Endothelial cell of umbilical vein (primary cell): ENCODE data around the gene GRID2. TPM values are rescaled to one million over a fixed set of nuclear protein-coding genes. Genes with fewer than 3 reads are reported as not detected.

Experiments used
- BruUV-seq: library from RNA; stranded (reverse); fragments of 400-500 nt; replicated peaks from 2 replicates; lab custom pipeline; 2021; lab: Mats Ljungman, UMichigan
- CTCF ChIA-PET: fragments of 300-600, 350-600 bp; sonication (Branson Sonifier 250); formaldehyde crosslinking; loops from one replicate; lab custom pipeline; 2021; ENCODE audit warnings: antibody characterized with exemption, inconsistent platforms; lab: Charles Lee
- POLR2A ChIA-PET: fragments of 300-600, 350-600 bp; sonication (Branson Sonifier 250); formaldehyde crosslinking; loops from one replicate; lab custom pipeline; 2021; ENCODE audit warnings: antibody characterized with exemption, inconsistent platforms; lab: Charles Lee
- DNase-seq: peaks from one replicate; pipeline ENCODE4 v3.0.0-alpha.2; 2011; ENCODE audit warnings: low read depth, low spot score
- FAIRE-seq: peaks from 2 replicates; lab custom pipeline; 2011; peaks lifted over from hg19 to GRCh38; lab: Jason Lieb, UNC
- H2AFZ ChIP-seq: 2 replicates; pipeline ENCODE4 v1.6.0; 2012; ENCODE audit warnings: low read depth, low read length, control low read depth, inconsistent platforms
- H3K27ac ChIP-seq: 2 replicates; pipeline ENCODE4 v1.5.1; 2011; ENCODE audit warnings: low read depth, mild to moderate bottlenecking, control low read depth, low read length, moderate library complexity; ENCODE audit not compliant: insufficient read depth
- H3K27me3 ChIP-seq, 2 experiments: 2 replicates each; pipeline versions ENCODE4 v1.6.0 to v1.6.1; 2011; ENCODE audit warnings: low read length in 2 of 2, mixed read lengths in 1 of 2; ENCODE audit not compliant: control insufficient read depth in 2 of 2, insufficient read depth in 2 of 2
- H3K36me3 ChIP-seq, 2 experiments: 2 replicates in 1 of 2; 3 replicates in 1 of 2; pipeline ENCODE4 v1.5.1; 2011; ENCODE audit warnings: low read length in 2 of 2, mild to moderate bottlenecking in 1 of 2, moderate library complexity in 1 of 2; ENCODE audit not compliant: control insufficient read depth in 2 of 2, insufficient read depth in 2 of 2; ENCODE audit errors: extremely low read depth in 1 of 2
- H3K4me1 ChIP-seq: 3 replicates; pipeline ENCODE4 v1.5.1; 2011; ENCODE audit warnings: mild to moderate bottlenecking, low read length; ENCODE audit not compliant: control insufficient read depth, insufficient read depth; ENCODE audit errors: extremely low read depth
- H3K4me2 ChIP-seq: 2 replicates; pipeline ENCODE4 v1.6.1; 2011; ENCODE audit warnings: low read length, control low read depth, mixed read lengths; ENCODE audit not compliant: insufficient read depth
- H3K4me3 ChIP-seq, 3 experiments: fragments of 200-600 bp in 1 of 3; sonication (generic), shearing (Covaris generic) in 1 of 3; replicated peaks in 1 of 3; 2 replicates each; pipeline ENCODE4 v1.5.1; 2011 to 2016; ENCODE audit warnings: control low read depth in 3 of 3, low read length in 3 of 3, mild to moderate bottlenecking in 2 of 3, inconsistent platforms in 1 of 3, low read depth in 1 of 3, moderate library complexity in 1 of 3; ENCODE audit not compliant: insufficient read depth in 1 of 3
- H3K79me2 ChIP-seq: 2 replicates; pipeline ENCODE4 v1.6.0; 2012; ENCODE audit warnings: low read length, inconsistent platforms; ENCODE audit not compliant: control insufficient read depth, insufficient read depth
- H3K9ac ChIP-seq: replicated peaks from 2 replicates; pipeline ENCODE3; 2011; ENCODE audit warnings: low read length, control low read depth; ENCODE audit not compliant: insufficient read depth; ENCODE audit errors: extremely low read depth
- H3K9me1 ChIP-seq: replicated peaks from 3 replicates; pipeline ENCODE4 v1.6.0; 2011; ENCODE audit warnings: mild to moderate bottlenecking, low read length; ENCODE audit not compliant: control insufficient read depth, insufficient read depth; ENCODE audit errors: extremely low read depth
- H3K9me3 ChIP-seq: replicated peaks from 2 replicates; pipeline ENCODE4 v1.5.1; 2012; ENCODE audit warnings: low read length, inconsistent platforms; ENCODE audit not compliant: control insufficient read depth, insufficient read depth
- H4K20me1 ChIP-seq: replicated peaks from 2 replicates; pipeline ENCODE3; 2011; ENCODE audit warnings: mild to moderate bottlenecking, low read length; ENCODE audit not compliant: control insufficient read depth, insufficient read depth; ENCODE audit errors: extremely low read depth
- CTCF ChIP-seq, 2 donors: IDR thresholded peaks; 1 replicate in 1 of 2; 2 replicates in 1 of 2; pipeline ENCODE4 v1.5.1; 2011; ENCODE audit warnings: low read length in 2 of 2, mild to moderate bottlenecking in 2 of 2, moderate library complexity in 2 of 2, control low read depth in 1 of 2, inconsistent platforms in 1 of 2, low read depth in 1 of 2; ENCODE audit not compliant: insufficient read depth in 1 of 2; ENCODE audit errors: extremely low read depth in 1 of 2
- EZH2 ChIP-seq: IDR thresholded peaks from 2 replicates; pipeline ENCODE4 v1.6.1; 2012; ENCODE audit warnings: borderline replicate concordance, low read depth, mild to moderate bottlenecking, moderate library complexity, low read length, inconsistent platforms; ENCODE audit not compliant: severe bottlenecking
- FOS ChIP-seq: IDR thresholded peaks from 2 replicates; pipeline ENCODE4 v1.6.1; 2011; ENCODE audit warnings: mild to moderate bottlenecking, low read length, moderate library complexity, borderline replicate concordance; ENCODE audit not compliant: insufficient read depth
- GATA2 ChIP-seq: IDR thresholded peaks from 2 replicates; pipeline ENCODE4 v1.7.0; 2011; ENCODE audit warnings: low read depth, mild to moderate bottlenecking, moderate library complexity, mixed read lengths, low read length; ENCODE audit not compliant: insufficient read length, insufficient read depth
- JUN ChIP-seq: IDR thresholded peaks from 2 replicates; pipeline ENCODE4 v1.6.1; 2011; ENCODE audit warnings: borderline replicate concordance, low read depth; ENCODE audit not compliant: insufficient read length, insufficient read depth
- MAX ChIP-seq: IDR thresholded peaks from 2 replicates; pipeline ENCODE4 v1.6.1; 2011; ENCODE audit not compliant: insufficient read depth, insufficient read length
- MYC ChIP-seq: IDR thresholded peaks from one replicate; pipeline ENCODE4 v1.6.1; 2011; ENCODE audit warnings: mild to moderate bottlenecking, low read depth, low read length
- POLR2A ChIP-seq: IDR thresholded peaks from 2 replicates; pipeline ENCODE4 v1.6.1; 2012; ENCODE audit warnings: low read depth, mild to moderate bottlenecking, control low read depth, low read length
- POLR2AphosphoS5 ChIP-seq: IDR thresholded peaks from 2 replicates; pipeline ENCODE4 v1.6.1; 2012; ENCODE audit warnings: low read depth, mild to moderate bottlenecking, control low read depth, low read length, moderate library complexity; ENCODE audit not compliant: insufficient read depth
- dilution Hi-C: fragments of 300-500 bp; cut with MboI; formaldehyde crosslinking; loops from one replicate; pipeline ENCODE4 v1.15.0; 2019; ENCODE audit warnings: low sequenced_read_pairs; ENCODE audit not compliant: extremely low pct_ligation_motif_present
- intact Hi-C: fragments of 100-400 bp; cut with micrococcal nuclease; formaldehyde crosslinking; loops from one replicate; pipeline ENCODE4 v1.10.0; 2022
- polyA plus RNA-seq, 4 experiments: library from polyadenylated mRNA; depleted of rRNA in 3 of 4; stranded (reverse) in 3 of 4; unstranded in 1 of 4; fragments of >200 nt; gene quantifications; 2 replicates each; pipeline versions ENCODE4 v1.2.1 to v1.2.3, GENCODE V29; 2011 to 2012; ENCODE audit warnings: missing spikeins in 1 of 4
- total RNA-seq: library from RNA; stranded (reverse); gene quantifications from 2 replicates; pipeline ENCODE4 v1.2.3, GENCODE V29; 2021

GRID2 gene
- total and polyA plus RNA-seq, 2 donors (not counting 3 experiments of a cell fraction or from before 2014, with no cell fraction given) = not detected

DNA sequence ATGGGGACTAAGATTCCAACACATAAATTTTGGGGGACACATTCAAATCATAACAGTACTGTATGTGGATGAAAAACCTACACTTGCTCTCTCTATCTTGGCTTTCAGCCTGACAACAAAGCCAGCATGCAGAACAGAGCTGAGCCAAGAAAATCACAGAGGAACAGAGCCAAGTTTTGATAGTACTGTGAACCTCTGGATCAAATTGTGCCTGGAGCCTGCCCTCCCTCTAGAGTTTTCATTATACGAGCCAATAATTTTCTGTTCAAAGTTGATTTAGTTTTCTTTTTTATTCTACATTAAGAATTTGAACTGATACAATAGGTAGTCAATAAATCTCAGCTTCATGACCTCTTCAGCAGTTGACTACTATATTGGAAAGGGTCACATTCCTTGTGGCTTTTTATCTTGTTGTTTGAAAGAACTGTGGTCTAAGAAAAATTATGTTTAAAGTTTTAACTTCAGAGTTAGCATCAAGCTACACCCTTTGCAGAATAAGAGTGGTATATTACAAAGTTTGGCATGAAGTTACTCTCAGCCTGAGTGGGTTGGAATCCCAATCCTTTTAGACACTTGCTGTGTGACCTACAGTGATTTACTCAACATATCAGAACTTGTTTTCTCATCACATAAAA, 31.1 kb downstream of the GRID2 start:
- dilution Hi-C loops = no loop called here
- intact Hi-C loops = no loop called here
- H3K27ac ChIP-seq = no peak overlapping the region
- no peak overlapping the region for H2AFZ ChIP-seq
- POLR2A ChIA-PET = no interaction called here
- no peak overlapping the region for H3K9ac ChIP-seq
- BruUV-seq = no TSS peak
- no peaks in the 10 kb centered on the region for H3K4me1 ChIP-seq
- H3K36me3 ChIP-seq = no peaks in the 10 kb centered on the region
- DNase-seq = no peak
- H3K79me2 ChIP-seq = no peaks in the 10 kb centered on the region
- H3K4me3 ChIP-seq = no peak overlapping the region
- H3K9me1 ChIP-seq = no peaks in the 10 kb centered on the region
- no peak for TF ChIP-seq MYC
- no peak for TF ChIP-seq POLR2A
- no peak for TF ChIP-seq POLR2AphosphoS5
- no peak for TF ChIP-seq JUN
- TF ChIP-seq GATA2 = no peak
- H3K4me2 ChIP-seq = no peak overlapping the region
- no peaks in the 10 kb centered on the region for H3K9me3 ChIP-seq
- no peaks in the 10 kb centered on the region for H4K20me1 ChIP-seq
- H3K27me3 ChIP-seq = no peaks in the 10 kb centered on the region
- CTCF ChIA-PET = no interaction called here
- FAIRE-seq = no peak

DNA sequence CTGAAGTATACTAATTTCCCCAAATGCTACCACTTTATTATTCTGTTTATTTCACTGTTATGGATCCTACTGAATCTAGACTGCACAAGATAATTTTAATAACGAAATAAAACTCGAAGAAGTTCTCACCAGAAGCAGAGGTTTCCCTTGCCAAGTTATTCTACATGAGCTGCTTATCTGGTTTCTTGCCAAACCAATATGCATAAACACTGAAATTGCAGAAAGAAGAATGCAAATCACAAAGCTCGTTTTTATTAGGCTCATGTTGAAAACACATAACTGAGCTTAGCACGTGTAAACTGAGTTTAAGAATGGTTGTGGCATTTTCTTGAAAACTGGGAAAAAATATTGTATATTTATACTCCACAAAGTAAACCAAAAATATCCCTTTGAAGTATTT, 35.9 kb downstream of the GRID2 start:
- CTCF ChIA-PET = interaction anchor here (1.1 kb wide), 1 partner anchor 18 kb away, joined by 3 read pairs; no protein-coding TSS in a partner anchor
- BruUV-seq = no TSS peak
- intact Hi-C loops (no loop called here), dilution Hi-C loops (no loop called here)
- H3K9me1 ChIP-seq = no peaks in the 10 kb centered on the region
- no peak overlapping the region for H3K4me3 ChIP-seq
- no peaks in the 10 kb centered on the region for H3K4me1 ChIP-seq
- H3K9me3 ChIP-seq = no peaks in the 10 kb centered on the region
- POLR2A ChIA-PET = no interaction called here
- H3K4me2 ChIP-seq = no peak overlapping the region
- TF ChIP-seq GATA2 (no peak), POLR2AphosphoS5 (no peak), FOS (no peak), EZH2 (no peak), JUN (no peak), MYC (no peak), CTCF (IDR thresholded peaks at IDR 0.05; ENCODE audit: extremely low read depth in 1 of 2, insufficient read depth in 1 of 2, low read depth in 1 of 2, low read length in 2 of 2) (no peak), MAX (no peak), POLR2A (no peak)
- DNase-seq (no peak), FAIRE-seq (no peak)
- no peak overlapping the region for H3K9ac ChIP-seq
- H3K27ac ChIP-seq = no peak overlapping the region
- H3K27me3 ChIP-seq = no peaks in the 10 kb centered on the region
- no peaks in the 10 kb centered on the region for H4K20me1 ChIP-seq
- H3K36me3 ChIP-seq = no peaks in the 10 kb centered on the region
- H2AFZ ChIP-seq = no peak overlapping the region
- H3K79me2 ChIP-seq = no peaks in the 10 kb centered on the region
